Stomach smooth muscle (tissue), 2 donors: ENCODE measurements around the gene MRPS9.

ENCODE experiments used
- H3K27ac ChIP-seq: one replicate; pipeline ENCODE4 v1.7.0; 2013; ENCODE audit warnings: mild to moderate bottlenecking, low read length, inconsistent platforms
- H3K27me3 ChIP-seq, 2 donors: one replicate each; pipeline ENCODE4 v1.7.0; 2013; ENCODE audit warnings: low read length in 2 of 2; ENCODE audit not compliant: insufficient read depth in 2 of 2, control insufficient read depth in 1 of 2
- H3K36me3 ChIP-seq, 2 donors: one replicate each; pipeline ENCODE4 v1.7.0; 2013; ENCODE audit warnings: low read length in 2 of 2; ENCODE audit not compliant: control insufficient read depth in 2 of 2, insufficient read depth in 2 of 2
- H3K4me1 ChIP-seq: one replicate; pipeline ENCODE4 v1.7.0; 2013; ENCODE audit warnings: low read length; ENCODE audit not compliant: control insufficient read depth, insufficient read depth
- H3K4me3 ChIP-seq, 2 donors: one replicate each; pipeline ENCODE4 v1.7.0; 2013; ENCODE audit warnings: low read length in 2 of 2
- H3K9ac ChIP-seq, 2 donors: one replicate each; pipeline ENCODE4 v1.7.0; 2013; ENCODE audit warnings: low read length in 2 of 2, mild to moderate bottlenecking in 1 of 2
- H3K9me3 ChIP-seq, 2 donors: one replicate each; pipeline ENCODE4 v1.7.0; 2013; ENCODE audit warnings: low read length in 2 of 2; ENCODE audit not compliant: control insufficient read depth in 2 of 2
- donor health status: healthy.
- donor health status: Pancreatic carcinoma.

MRPS9 gene

DNA sequence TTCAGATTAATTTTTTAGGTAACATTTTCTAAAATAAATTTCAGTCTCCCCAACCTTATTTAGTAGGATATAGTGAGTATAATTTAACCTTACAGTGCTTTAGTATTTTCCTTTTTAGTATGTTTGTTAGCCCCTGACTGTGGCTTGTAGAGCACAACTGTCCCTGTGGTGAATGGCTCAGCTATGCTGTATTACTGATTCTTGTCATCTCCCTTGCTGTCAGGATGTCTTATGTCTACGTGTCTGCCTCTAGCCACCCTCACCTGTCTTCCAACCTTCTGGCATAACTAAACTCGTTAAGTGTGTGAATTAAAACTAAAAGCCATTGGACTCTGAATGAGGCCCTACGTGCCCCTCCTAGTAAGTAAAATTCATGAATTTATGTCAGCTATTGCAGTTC is 18.4 kb downstream of the MRPS9 start:
- Histone ChIP-seq H3K9ac (no peak overlapping the region), H3K9me3 (no peaks in the 10 kb centered on the region), H3K27me3 (no peaks in the 10 kb centered on the region), H3K36me3 (peaks cover 0 to 1% of the 10 kb centered on the region in 2 donors), H3K4me1 (no peaks in the 10 kb centered on the region), H3K4me3 (no peak overlapping the region), H3K27ac (no peak overlapping the region)

DNA sequence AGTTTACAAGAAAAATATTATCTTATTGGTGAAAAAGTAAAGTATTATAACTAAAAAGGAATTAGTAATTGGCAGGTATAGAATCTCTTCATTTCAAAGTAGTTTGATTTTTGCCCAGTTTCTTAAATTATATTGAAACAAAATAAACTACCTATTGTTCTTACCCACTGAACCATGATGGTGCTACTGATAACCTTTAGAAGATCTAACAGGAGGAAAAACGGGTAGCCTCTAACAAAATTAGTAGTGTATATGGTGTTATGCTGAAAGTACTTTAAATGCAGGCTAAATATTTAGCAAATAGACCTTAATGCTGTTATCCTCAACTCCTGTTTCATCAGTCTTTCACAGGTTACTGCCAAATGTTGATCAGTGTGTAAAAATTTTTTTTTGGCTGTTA is 19.1 kb downstream of the MRPS9 start:
- Histone ChIP-seq H3K9me3 (no peaks in the 10 kb centered on the region), H3K4me1 (no peaks in the 10 kb centered on the region), H3K36me3 (no peaks in the 10 kb centered on the region), H3K27me3 (no peaks in the 10 kb centered on the region), H3K9ac (no peak overlapping the region), H3K27ac (no peak overlapping the region), H3K4me3 (no peak overlapping the region)

DNA sequence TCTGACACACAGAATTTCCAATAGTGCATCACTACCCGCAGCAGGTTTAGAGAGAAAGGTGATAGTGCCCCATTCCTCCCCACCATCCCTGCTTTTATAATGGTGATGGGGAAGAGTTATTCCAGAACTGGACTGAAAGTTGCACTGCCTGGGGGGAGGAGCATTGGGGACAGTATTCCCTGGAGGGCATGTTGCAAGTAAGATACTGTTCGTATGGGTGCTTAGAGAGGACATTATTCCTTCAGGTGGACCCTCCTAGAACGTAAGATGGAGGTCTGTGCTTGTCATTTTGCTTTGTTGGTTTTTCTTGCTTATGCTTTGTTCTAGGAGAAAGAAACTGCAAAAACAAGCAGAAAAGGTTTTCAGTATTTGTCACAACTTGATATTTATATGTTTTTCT is 23.7 kb downstream of the MRPS9 start:
- no peaks in the 10 kb centered on the region for H3K4me1 ChIP-seq
- no peaks in the 10 kb centered on the region for H3K9me3 ChIP-seq
- H3K27me3 ChIP-seq, result no peaks in the 10 kb centered on the region
- no peak overlapping the region for H3K27ac ChIP-seq
- H3K4me3 ChIP-seq, result no peak overlapping the region
- H3K9ac ChIP-seq, result no peak overlapping the region
- H3K36me3 ChIP-seq, result no peaks in the 10 kb centered on the region

DNA sequence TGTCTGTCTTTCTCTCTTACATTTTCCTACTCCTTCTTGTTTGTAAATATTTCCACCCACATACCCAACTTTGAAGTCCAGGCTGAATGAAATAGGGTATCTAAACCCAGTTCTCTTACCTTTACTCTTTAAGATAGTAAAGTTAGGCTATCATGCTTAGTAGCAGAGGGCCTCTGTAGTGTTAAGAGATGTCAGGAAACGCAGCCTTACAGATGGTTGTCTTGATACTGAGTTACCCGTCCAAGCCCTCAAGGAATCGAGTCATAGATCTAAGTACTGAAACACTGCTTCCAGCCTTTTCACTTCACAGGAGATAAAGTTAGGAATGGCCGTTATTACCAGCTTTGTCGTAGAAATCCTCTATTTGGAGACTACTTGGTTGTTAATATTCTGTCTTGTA is 24.3 kb downstream of the MRPS9 start:
- no peaks in the 10 kb centered on the region for H3K9me3 ChIP-seq

DNA sequence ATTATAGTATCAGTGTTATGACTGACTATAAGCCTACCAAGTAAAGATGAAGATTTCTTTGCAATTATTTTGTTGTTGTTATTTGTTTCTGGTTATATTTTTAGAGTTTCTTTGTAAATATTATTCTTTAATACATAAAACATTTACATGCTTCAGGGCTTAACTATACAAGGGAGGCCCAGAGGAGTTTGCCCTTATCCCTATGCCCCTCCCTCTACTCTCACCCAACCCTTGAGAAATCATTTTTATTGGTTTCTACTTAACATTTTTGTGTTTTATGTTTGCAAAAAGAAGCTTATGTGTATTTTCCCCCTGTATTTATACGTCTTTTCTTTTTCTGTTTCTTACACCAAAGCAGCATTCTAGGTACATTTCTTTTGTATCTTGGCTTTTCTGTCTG is 30.5 kb downstream of the MRPS9 start:
- no peaks in the 10 kb centered on the region for H3K27me3 ChIP-seq

More for the DNA sequence above, 24.3 kb downstream of the MRPS9 start:
- Histone ChIP-seq H3K9ac (no peak overlapping the region), H3K4me1 (no peaks in the 10 kb centered on the region), H3K4me3 (no peak overlapping the region), H3K27ac (no peak overlapping the region), H3K27me3 (no peaks in the 10 kb centered on the region), H3K36me3 (no peaks in the 10 kb centered on the region)

DNA sequence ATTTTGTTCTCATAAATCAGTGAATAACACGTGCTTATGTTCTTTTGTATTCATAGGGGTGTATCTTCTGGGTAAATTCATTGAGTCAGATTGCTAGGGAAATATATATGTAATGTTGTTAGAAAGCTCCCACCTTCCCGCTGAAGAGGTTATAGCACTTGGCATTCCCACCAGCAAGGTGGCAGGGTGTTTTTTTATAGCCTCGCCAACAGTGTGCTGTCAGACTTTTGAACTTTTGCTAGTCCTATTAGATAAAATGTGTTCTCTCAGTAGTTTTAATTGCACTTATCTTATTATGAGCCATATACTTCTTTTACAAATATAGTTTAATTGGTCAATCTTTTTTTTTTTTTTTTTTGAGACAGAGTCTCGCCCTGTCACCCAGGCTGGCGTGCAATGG is 31.0 kb downstream of the MRPS9 start:
- Histone ChIP-seq H3K27ac (no peak overlapping the region), H3K36me3 (peaks cover 3 to 6% of the 10 kb centered on the region in 2 donors), H3K9me3 (no peaks in the 10 kb centered on the region), H3K27me3 (no peaks in the 10 kb centered on the region), H3K4me3 (no peak overlapping the region), H3K4me1 (no peaks in the 10 kb centered on the region), H3K9ac (no peak overlapping the region)

More for the DNA sequence above, 30.5 kb downstream of the MRPS9 start:
- Histone ChIP-seq H3K9ac (no peak overlapping the region), H3K4me3 (no peak overlapping the region), H3K27ac (no peak overlapping the region), H3K4me1 (no peaks in the 10 kb centered on the region), H3K36me3 (peaks cover 3 to 6% of the 10 kb centered on the region in 2 donors), H3K9me3 (no peaks in the 10 kb centered on the region)

DNA sequence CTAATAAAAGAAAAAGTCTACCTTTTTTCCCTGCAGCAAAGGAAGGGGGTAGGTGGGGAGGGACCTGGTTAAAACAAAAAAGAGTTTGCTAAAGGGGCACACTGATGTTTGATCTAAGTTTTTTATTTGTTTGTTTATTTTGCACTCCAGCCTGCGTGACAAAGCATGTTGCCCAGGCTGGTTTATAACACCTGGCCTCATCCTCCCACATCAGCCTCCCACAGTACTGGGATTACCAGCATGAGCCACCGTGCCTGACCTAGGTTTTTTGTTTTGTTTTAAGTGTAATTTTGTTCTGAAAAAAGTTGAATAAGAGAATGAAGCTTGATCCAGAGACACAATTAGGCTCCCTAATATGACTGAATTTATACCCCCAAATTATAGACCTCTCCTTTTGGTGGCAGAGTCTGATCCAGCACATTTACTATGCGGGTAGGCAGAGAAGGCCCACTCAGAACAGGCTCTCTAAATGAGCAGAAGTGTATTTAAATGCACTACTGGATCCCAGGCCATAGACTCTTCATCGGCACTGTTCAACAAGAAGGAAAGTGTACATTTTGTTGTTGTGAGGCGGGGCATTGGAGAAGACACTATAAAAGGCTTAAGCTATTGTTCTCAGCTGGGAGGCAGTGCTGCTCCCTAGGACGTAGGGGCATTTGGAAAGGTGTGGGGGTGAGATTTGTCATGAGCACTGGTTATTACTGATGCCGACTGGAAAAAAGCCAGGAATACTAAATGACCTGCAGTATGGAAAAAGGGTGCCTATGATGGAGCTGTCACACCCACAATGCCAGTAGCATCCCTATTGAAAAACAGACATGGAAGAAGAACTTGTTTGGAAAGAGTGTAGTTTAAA is 32.4 kb downstream of the MRPS9 start:
- H3K27ac ChIP-seq, result no peak overlapping the region
- no peak overlapping the region for H3K4me3 ChIP-seq
- no peaks in the 10 kb centered on the region for H3K27me3 ChIP-seq
- no peak overlapping the region for H3K9ac ChIP-seq
- no peaks in the 10 kb centered on the region for H3K4me1 ChIP-seq
- H3K9me3 ChIP-seq, result no peaks in the 10 kb centered on the region
- H3K36me3 ChIP-seq, result peaks cover 5 to 6% of the 10 kb centered on the region in 2 donors

DNA sequence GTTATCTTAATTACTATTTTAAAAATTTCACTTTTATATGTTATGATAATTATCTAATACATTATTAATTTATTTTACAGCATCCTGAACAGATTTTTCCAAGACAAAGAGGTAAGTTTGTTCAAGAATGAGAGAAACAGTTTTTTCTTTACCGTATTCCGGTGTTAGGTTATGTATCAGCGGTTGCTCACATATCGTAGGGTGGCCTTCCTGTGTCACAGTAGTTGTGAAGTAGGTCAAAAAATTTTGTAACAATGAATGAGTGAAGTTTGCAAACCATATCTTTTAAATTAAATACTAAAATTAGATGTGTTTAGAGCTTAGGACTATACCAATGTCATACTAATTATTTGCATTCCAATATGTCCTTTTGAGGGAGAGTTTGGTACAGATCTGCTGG is 33.5 kb downstream of the MRPS9 start:
- no peak overlapping the region for H3K9ac ChIP-seq
- H3K9me3 ChIP-seq, result no peaks in the 10 kb centered on the region
- no peak overlapping the region for H3K4me3 ChIP-seq
- no peak overlapping the region for H3K27ac ChIP-seq
- H3K27me3 ChIP-seq, result no peaks in the 10 kb centered on the region
- peaks cover 5 to 6% of the 10 kb centered on the region in 2 donors for H3K36me3 ChIP-seq
- no peaks in the 10 kb centered on the region for H3K4me1 ChIP-seq

DNA sequence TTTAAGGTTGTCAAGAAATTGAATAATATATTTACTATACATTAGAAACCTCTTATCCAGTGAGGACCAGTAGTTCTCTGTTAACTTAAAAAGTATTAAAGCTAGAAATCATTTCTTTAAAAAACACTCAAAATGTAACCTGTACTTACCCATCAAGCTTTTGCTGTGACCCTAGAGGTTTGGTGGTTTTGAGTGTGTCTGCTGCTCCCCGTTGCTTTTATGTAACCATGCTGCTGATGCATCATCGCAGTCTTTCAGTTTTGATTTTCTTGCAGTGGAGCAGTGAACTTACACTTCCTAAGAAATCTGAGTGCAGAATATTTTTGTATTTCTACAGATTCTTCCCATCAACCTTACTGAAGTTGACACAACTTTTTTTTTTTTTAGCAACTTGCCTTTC is 34.2 kb downstream of the MRPS9 start:
- Histone ChIP-seq H3K9me3 (no peaks in the 10 kb centered on the region), H3K4me1 (no peaks in the 10 kb centered on the region), H3K36me3 (peaks cover 5 to 6% of the 10 kb centered on the region in 2 donors), H3K4me3 (no peak overlapping the region), H3K27ac (no peak overlapping the region), H3K27me3 (no peaks in the 10 kb centered on the region), H3K9ac (no peak overlapping the region)

DNA sequence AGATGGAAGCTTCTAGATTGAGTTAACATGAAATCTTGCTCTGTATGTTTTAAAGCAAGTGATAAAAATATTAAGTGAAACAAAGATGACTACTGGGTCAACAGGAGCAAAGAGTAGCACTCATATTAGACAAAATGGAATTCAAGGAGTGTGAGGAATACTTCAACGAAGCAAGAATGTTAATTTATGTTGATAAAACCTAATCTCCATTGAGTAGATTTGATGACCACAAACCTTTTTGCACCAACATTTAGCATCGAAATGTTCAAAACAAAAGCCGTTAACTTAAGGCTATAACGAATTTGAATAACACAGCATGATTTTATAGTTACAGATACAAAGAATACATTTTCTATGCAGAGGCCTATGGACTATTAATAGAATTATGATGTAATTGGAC is 35.7 kb downstream of the MRPS9 start:
- H3K27ac ChIP-seq, result no peak overlapping the region
- H3K36me3 ChIP-seq, result peaks cover 5 to 6% of the 10 kb centered on the region in 2 donors
- no peaks in the 10 kb centered on the region for H3K27me3 ChIP-seq

DNA sequence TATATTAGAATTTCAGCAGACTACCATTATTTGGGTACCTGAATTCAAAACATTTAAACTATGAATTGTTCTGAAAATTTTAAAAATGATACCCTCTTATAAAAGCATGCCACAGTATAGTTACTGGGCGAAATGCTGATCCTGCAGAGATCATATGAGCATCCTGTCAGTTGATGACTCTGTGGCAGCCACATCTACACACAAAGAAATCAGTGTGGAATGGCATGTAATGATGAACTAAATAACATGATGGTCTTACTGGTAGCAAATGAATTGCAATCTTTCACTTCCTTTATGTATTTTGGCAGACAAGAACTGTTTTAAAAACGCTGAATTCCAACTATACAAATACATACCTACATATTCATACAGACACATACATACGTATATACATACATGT is 38.3 kb downstream of the MRPS9 start:
- Histone ChIP-seq H3K36me3 (peaks cover 4% of the 10 kb centered on the region in 2 donors), H3K27ac (no peak overlapping the region), H3K4me3 (no peak overlapping the region), H3K27me3 (no peaks in the 10 kb centered on the region), H3K4me1 (no peaks in the 10 kb centered on the region), H3K9me3 (no peaks in the 10 kb centered on the region), H3K9ac (no peak overlapping the region)

More for the DNA sequence above, 35.7 kb downstream of the MRPS9 start:
- H3K4me3 ChIP-seq, result no peak overlapping the region
- no peak overlapping the region for H3K9ac ChIP-seq
- H3K9me3 ChIP-seq, result no peaks in the 10 kb centered on the region
- no peaks in the 10 kb centered on the region for H3K4me1 ChIP-seq
